GM23338 (cell line): ENCODE results near the gene VSTM5. TPM values are rescaled to one million over a fixed set of nuclear protein-coding genes. Genes with fewer than 3 reads are reported as not detected.

Experiments
- ATAC-seq: fragments of 200-7000 bp; cut with Tn5 transposase; 3 replicates; pipeline ENCODE4 v1.9.1; 2020
- DNase-seq: peaks from one replicate; pipeline ENCODE4 v3.0.0-alpha.2; 2015; ENCODE audit warnings: low spot score
- H2AFZ ChIP-seq: fragments of 200-600 bp; sonication (generic); 2 replicates; pipeline ENCODE4 v1.8.0; 2016; ENCODE audit warnings: antibody characterized with exemption, mild to moderate bottlenecking, moderate library complexity
- H3F3A ChIP-seq: fragments of 200-600 bp; sonication (generic); replicated peaks from 2 replicates; pipeline ENCODE4 v1.8.0; 2017; ENCODE audit warnings: antibody characterized with exemption, mixed run types, low read depth
- H3K27ac ChIP-seq: fragments of 200-600 bp; sonication (generic); 2 replicates; pipeline ENCODE4 v1.6.1; 2016; ENCODE audit warnings: low read depth
- H3K27me3 ChIP-seq: fragments of 200-600 bp; sonication (generic); 2 replicates; pipeline ENCODE4 v1.8.0; 2016; ENCODE audit warnings: mild to moderate bottlenecking, mixed run types, moderate library complexity; ENCODE audit not compliant: insufficient read depth
- H3K36me3 ChIP-seq: fragments of 200-600 bp; sonication (generic); 2 replicates; pipeline ENCODE4 v1.8.0; 2016; ENCODE audit warnings: mild to moderate bottlenecking; ENCODE audit not compliant: insufficient read depth
- H3K4me1 ChIP-seq: fragments of 200-600 bp; sonication (generic); 2 replicates; pipeline ENCODE4 v1.8.0; 2016; ENCODE audit warnings: mild to moderate bottlenecking, moderate library complexity; ENCODE audit not compliant: insufficient read depth
- H3K4me2 ChIP-seq: fragments of 200-600 bp; sonication (generic); 2 replicates; pipeline ENCODE4 v1.7.1; 2017; ENCODE audit warnings: mixed run types
- H3K4me3 ChIP-seq: fragments of 200-600 bp; sonication (generic); 2 replicates; pipeline ENCODE4 v1.6.1; 2016; ENCODE audit warnings: mixed run types
- H3K79me2 ChIP-seq: fragments of 200-600 bp; sonication (generic); replicated peaks from 2 replicates; pipeline ENCODE4 v1.8.0; 2017; ENCODE audit warnings: mild to moderate bottlenecking; ENCODE audit not compliant: insufficient read depth
- H3K9me2 ChIP-seq: fragments of 200-600 bp; sonication (generic); 2 replicates; pipeline ENCODE4 v1.8.0; 2017; ENCODE audit not compliant: insufficient read depth
- H4K20me1 ChIP-seq: fragments of 200-600 bp; sonication (generic); replicated peaks from 2 replicates; pipeline ENCODE4 v1.8.0; 2017; ENCODE audit warnings: mild to moderate bottlenecking; ENCODE audit not compliant: insufficient read depth
- H3K27ac Mint-ChIP-seq: 2 replicates; pipeline ENCODE4 v1.8.0; 2020; ENCODE audit warnings: inconsistent platforms, mild to moderate bottlenecking, moderate library complexity, mixed read lengths
- H3K27me3 Mint-ChIP-seq: 3 replicates; pipeline ENCODE4 v1.8.0; 2022; ENCODE audit warnings: low read depth, mild to moderate bottlenecking, moderate library complexity, mixed read lengths, inconsistent platforms; ENCODE audit not compliant: insufficient read depth, poor library complexity
- H3K36me3 Mint-ChIP-seq: 3 replicates; pipeline ENCODE4 v1.8.0; 2021; ENCODE audit warnings: low read depth, mild to moderate bottlenecking, inconsistent platforms, moderate library complexity, mixed read lengths
- H3K4me1 Mint-ChIP-seq: 3 replicates; pipeline ENCODE4 v1.8.0; 2020; ENCODE audit warnings: mild to moderate bottlenecking, inconsistent platforms, mixed read lengths
- H3K4me3 Mint-ChIP-seq: 3 replicates; pipeline ENCODE4 v1.8.0; 2021; ENCODE audit warnings: moderate library complexity, mild to moderate bottlenecking, inconsistent platforms, mixed read lengths
- H3K9me3 Mint-ChIP-seq: 3 replicates; pipeline ENCODE4 v1.8.0; 2020; ENCODE audit warnings: moderate library complexity, mild to moderate bottlenecking, inconsistent platforms, mixed read lengths
- EZH2 ChIP-seq: fragments of 200-600 bp; sonication (generic); IDR thresholded peaks from one replicate; pipeline ENCODE4 v1.8.0; 2017; ENCODE audit warnings: antibody characterized with exemption, mild to moderate bottlenecking, low read depth; ENCODE audit not compliant: unreplicated experiment
- EZH2phosphoT487 ChIP-seq: fragments of 200-600 bp; sonication (generic); IDR thresholded peaks from one replicate; pipeline ENCODE4 v1.8.1; 2018; ENCODE audit warnings: antibody characterized with exemption; ENCODE audit not compliant: unreplicated experiment
- JUNB ChIP-seq: IDR thresholded peaks from one replicate; pipeline ENCODE4 v1.6.1; 2016; ENCODE audit warnings: antibody characterized with exemption; ENCODE audit not compliant: unreplicated experiment
- POLR2AphosphoS5 ChIP-seq: IDR thresholded peaks from 2 replicates; pipeline ENCODE4 v1.6.1; 2016; ENCODE audit warnings: antibody characterized with exemption, low read depth
- ZNF114 ChIP-seq: fragments of 250-450 bp; sonication (Bioruptor Pico); IDR thresholded peaks from 2 replicates; pipeline ENCODE4 v1.5.0; 2020; ENCODE audit warnings: mild to moderate bottlenecking, moderate library complexity
- ZNF331 ChIP-seq: fragments of 250-450 bp; sonication (Bioruptor Pico); IDR thresholded peaks from 2 replicates; pipeline ENCODE4 v1.5.0; 2020; ENCODE audit warnings: low read depth, mild to moderate bottlenecking, moderate library complexity
- polyA plus RNA-seq: library from polyadenylated mRNA; unstranded; fragments of >200 nt; fragmentation: Nextera tagmentation; extraction: Ambion mirVana; gene quantifications from 2 replicates; pipeline ENCODE4 v1.2.1, GENCODE V29; 2016
- total RNA-seq: library from RNA; depleted of rRNA; stranded (reverse); fragments of >200 nt; shearing (Covaris generic); gene quantifications from 2 replicates; pipeline ENCODE4 v1.2.3, GENCODE V29; 2014
- TF ChIP-seq, protein P1 (sequence below), 2 experiments: fragments of 200-600 bp in 1 of 2; sonication (generic) in 1 of 2; conservative IDR thresholded peaks; 2 replicates each; pipeline versions ENCODE4 v1.5.1 to v1.6.1; 2016 to 2017; ENCODE audit warnings: antibody characterized with exemption in 2 of 2, low read depth in 2 of 2, mild to moderate bottlenecking in 2 of 2, moderate library complexity in 1 of 2
- TF ChIP-seq, protein P2 (sequence below): fragments of 250-450 bp; sonication (Bioruptor Pico); IDR thresholded peaks from 2 replicates; pipeline ENCODE4 v1.5.0; 2020; ENCODE audit warnings: mild to moderate bottlenecking, moderate library complexity
- TF ChIP-seq, protein P3 (sequence below): IDR thresholded peaks from one replicate; pipeline ENCODE4 v1.6.1; 2018; ENCODE audit warnings: antibody characterized with exemption; ENCODE audit not compliant: unreplicated experiment

The VSTM5 gene
- total and polyA plus RNA-seq, 2 experiments from 2014 or later = 0.21 to 0.66 TPM

DNA sequence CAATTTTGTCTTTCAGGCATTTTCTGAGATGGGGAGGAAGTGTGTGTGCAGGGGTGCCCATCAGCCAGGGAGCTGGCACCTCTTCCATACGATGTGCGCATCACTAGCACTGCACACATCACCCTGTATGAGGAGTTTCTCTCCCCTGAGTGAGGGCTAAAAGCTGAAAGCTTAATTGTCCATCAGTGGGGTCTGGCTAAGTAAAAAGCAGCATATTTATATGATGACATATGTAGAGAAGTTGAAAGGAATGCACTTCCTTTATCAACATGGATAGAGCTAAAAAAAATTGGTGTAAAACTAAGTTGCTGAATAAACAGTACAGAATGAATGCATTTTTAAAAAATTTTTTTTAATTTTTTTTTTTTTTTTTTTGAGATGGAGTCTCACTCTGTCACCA is 4.0 kb downstream of the VSTM5 start (continued):
- TF ChIP-seq, protein P1, sequence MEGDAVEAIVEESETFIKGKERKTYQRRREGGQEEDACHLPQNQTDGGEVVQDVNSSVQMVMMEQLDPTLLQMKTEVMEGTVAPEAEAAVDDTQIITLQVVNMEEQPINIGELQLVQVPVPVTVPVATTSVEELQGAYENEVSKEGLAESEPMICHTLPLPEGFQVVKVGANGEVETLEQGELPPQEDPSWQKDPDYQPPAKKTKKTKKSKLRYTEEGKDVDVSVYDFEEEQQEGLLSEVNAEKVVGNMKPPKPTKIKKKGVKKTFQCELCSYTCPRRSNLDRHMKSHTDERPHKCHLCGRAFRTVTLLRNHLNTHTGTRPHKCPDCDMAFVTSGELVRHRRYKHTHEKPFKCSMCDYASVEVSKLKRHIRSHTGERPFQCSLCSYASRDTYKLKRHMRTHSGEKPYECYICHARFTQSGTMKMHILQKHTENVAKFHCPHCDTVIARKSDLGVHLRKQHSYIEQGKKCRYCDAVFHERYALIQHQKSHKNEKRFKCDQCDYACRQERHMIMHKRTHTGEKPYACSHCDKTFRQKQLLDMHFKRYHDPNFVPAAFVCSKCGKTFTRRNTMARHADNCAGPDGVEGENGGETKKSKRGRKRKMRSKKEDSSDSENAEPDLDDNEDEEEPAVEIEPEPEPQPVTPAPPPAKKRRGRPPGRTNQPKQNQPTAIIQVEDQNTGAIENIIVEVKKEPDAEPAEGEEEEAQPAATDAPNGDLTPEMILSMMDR (conservative IDR thresholded peaks at IDR 0.05; ENCODE audit: low read depth in 2 of 2) = no peak
- no peak for TF ChIP-seq JUNB

DNA sequence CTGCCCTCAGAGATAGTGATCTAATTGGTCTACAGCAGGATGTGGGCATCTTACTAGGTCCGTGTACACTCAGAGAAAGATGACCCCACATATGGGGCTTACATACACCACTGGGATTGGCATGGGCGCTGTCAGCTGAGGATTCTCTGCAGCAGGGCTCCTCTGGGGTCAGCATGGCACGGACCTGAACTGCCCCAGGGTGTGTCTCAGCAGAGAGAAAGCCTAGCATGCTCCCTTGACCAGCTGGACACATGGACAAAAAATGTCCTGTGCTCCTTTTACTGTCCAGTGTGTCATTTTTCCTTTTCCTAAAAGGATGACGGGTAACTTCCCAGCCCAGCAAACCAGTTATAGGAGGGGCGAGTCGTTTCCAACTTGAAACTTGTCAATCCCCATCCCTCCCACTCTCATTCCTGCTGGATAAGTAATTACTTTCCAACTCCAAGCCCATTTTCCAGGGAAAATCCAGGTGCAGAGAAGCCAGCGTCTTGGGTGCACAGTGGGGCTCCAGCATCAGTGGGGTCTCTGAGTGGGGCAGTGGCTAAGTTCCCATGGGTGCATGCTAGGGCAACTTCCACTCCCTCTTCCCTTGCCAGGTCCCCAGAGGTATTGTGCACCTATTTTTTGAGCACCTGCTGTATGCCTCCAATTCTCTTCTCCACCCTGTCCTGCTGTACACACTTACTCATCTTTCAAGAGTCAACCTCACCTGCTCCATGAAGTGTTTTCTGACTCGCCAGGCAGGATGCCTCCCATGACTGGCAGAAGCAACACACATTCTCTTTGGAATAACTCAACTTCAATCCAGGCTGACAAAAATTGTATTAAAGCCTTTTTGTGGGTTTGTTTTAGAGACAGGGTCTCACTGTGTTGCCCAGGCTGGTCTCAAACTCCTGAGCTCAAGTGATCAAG is 5.0 kb downstream of the VSTM5 start:
- ATAC-seq (no peak), DNase-seq (no peak)
- H3K9me2 ChIP-seq = no peaks in the 10 kb centered on the region
- 0 out of 2 replicates have a peak, but pooled peaks cover 3% of the 10 kb centered on the region for H3F3A ChIP-seq
- peaks cover 7% of the 10 kb centered on the region; the same call in 2 of the 3 replicates for H3K4me1 Mint-ChIP-seq
- H3K36me3 ChIP-seq = no peaks in the 10 kb centered on the region
- peaks cover 8% of the 10 kb centered on the region for H3K27me3 Mint-ChIP-seq
- no peak overlapping the region for H3K4me3 ChIP-seq
- no peak overlapping the region for H2AFZ ChIP-seq
- H4K20me1 ChIP-seq = no peaks in the 10 kb centered on the region
- no peak overlapping the region for H3K4me3 Mint-ChIP-seq
- no peak overlapping the region for H3K27ac ChIP-seq
- H3K27me3 ChIP-seq = peaks cover 10% of the 10 kb centered on the region; the same call in 1 of the 2 replicates
- no peaks in the 10 kb centered on the region for H3K36me3 Mint-ChIP-seq
- no peaks in the 10 kb centered on the region for H3K9me3 Mint-ChIP-seq
- H3K4me1 ChIP-seq = peaks cover 5% of the 10 kb centered on the region; the same call in 1 of the 2 replicates
- no peaks in the 10 kb centered on the region for H3K79me2 ChIP-seq
- H3K4me2 ChIP-seq = no peak overlapping the region
- no peak overlapping the region for H3K27ac Mint-ChIP-seq
- TF ChIP-seq EZH2phosphoT487 (no peak), ZNF331 (no peak), POLR2AphosphoS5 (no peak), ZNF114 (CRISPR knock-in tag) (no peak), EZH2 (no peak)
- TF ChIP-seq, protein P2, sequence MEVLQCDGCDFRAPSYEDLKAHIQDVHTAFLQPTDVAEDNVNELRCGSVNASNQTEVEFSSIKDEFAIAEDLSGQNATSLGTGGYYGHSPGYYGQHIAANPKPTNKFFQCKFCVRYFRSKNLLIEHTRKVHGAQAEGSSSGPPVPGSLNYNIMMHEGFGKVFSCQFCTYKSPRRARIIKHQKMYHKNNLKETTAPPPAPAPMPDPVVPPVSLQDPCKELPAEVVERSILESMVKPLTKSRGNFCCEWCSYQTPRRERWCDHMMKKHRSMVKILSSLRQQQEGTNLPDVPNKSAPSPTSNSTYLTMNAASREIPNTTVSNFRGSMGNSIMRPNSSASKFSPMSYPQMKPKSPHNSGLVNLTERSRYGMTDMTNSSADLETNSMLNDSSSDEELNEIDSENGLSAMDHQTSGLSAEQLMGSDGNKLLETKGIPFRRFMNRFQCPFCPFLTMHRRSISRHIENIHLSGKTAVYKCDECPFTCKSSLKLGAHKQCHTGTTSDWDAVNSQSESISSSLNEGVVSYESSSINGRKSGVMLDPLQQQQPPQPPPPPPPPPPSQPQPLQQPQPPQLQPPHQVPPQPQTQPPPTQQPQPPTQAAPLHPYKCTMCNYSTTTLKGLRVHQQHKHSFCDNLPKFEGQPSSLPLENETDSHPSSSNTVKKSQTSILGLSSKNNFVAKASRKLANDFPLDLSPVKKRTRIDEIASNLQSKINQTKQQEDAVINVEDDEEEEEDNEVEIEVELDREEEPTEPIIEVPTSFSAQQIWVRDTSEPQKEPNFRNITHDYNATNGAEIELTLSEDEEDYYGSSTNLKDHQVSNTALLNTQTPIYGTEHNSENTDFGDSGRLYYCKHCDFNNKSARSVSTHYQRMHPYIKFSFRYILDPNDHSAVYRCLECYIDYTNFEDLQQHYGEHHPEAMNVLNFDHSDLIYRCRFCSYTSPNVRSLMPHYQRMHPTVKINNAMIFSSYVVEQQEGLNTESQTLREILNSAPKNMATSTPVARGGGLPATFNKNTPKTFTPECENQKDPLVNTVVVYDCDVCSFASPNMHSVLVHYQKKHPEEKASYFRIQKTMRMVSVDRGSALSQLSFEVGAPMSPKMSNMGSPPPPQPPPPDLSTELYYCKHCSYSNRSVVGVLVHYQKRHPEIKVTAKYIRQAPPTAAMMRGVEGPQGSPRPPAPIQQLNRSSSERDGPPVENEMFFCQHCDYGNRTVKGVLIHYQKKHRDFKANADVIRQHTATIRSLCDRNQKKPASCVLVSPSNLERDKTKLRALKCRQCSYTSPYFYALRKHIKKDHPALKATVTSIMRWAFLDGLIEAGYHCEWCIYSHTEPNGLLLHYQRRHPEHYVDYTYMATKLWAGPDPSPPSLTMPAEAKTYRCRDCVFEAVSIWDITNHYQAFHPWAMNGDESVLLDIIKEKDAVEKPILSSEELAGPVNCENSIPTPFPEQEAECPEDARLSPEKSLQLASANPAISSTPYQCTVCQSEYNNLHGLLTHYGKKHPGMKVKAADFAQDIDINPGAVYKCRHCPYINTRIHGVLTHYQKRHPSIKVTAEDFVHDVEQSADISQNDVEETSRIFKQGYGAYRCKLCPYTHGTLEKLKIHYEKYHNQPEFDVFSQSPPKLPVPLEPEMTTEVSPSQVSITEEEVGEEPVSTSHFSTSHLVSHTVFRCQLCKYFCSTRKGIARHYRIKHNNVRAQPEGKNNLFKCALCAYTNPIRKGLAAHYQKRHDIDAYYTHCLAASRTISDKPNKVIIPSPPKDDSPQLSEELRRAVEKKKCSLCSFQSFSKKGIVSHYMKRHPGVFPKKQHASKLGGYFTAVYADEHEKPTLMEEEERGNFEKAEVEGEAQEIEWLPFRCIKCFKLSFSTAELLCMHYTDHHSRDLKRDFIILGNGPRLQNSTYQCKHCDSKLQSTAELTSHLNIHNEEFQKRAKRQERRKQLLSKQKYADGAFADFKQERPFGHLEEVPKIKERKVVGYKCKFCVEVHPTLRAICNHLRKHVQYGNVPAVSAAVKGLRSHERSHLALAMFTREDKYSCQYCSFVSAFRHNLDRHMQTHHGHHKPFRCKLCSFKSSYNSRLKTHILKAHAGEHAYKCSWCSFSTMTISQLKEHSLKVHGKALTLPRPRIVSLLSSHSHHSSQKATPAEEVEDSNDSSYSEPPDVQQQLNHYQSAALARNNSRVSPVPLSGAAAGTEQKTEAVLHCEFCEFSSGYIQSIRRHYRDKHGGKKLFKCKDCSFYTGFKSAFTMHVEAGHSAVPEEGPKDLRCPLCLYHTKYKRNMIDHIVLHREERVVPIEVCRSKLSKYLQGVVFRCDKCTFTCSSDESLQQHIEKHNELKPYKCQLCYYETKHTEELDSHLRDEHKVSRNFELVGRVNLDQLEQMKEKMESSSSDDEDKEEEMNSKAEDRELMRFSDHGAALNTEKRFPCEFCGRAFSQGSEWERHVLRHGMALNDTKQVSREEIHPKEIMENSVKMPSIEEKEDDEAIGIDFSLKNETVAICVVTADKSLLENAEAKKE (CRISPR knock-in tag) = no peak
- TF ChIP-seq, protein P3, sequence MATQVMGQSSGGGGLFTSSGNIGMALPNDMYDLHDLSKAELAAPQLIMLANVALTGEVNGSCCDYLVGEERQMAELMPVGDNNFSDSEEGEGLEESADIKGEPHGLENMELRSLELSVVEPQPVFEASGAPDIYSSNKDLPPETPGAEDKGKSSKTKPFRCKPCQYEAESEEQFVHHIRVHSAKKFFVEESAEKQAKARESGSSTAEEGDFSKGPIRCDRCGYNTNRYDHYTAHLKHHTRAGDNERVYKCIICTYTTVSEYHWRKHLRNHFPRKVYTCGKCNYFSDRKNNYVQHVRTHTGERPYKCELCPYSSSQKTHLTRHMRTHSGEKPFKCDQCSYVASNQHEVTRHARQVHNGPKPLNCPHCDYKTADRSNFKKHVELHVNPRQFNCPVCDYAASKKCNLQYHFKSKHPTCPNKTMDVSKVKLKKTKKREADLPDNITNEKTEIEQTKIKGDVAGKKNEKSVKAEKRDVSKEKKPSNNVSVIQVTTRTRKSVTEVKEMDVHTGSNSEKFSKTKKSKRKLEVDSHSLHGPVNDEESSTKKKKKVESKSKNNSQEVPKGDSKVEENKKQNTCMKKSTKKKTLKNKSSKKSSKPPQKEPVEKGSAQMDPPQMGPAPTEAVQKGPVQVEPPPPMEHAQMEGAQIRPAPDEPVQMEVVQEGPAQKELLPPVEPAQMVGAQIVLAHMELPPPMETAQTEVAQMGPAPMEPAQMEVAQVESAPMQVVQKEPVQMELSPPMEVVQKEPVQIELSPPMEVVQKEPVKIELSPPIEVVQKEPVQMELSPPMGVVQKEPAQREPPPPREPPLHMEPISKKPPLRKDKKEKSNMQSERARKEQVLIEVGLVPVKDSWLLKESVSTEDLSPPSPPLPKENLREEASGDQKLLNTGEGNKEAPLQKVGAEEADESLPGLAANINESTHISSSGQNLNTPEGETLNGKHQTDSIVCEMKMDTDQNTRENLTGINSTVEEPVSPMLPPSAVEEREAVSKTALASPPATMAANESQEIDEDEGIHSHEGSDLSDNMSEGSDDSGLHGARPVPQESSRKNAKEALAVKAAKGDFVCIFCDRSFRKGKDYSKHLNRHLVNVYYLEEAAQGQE = no peak
- TF ChIP-seq, protein P1 (conservative IDR thresholded peaks at IDR 0.05; ENCODE audit: low read depth in 2 of 2) = no peak
